HEK293 (cell line): ENCODE measurements around the gene UGGT2.

Experiments
- CTCF ChIA-PET: fragments of 350-600 bp; formaldehyde crosslinking; extraction: SDS; loops from one replicate; lab custom pipeline; 2021; ENCODE audit warnings: antibody characterized with exemption; lab: Yijun Ruan, JAX
- POLR2A ChIA-PET: fragments of 300-600 bp; formaldehyde crosslinking; extraction: SDS; loops from one replicate; lab custom pipeline; 2020; ENCODE audit warnings: antibody characterized with exemption, inconsistent platforms; lab: Yijun Ruan, JAX
- H3K27ac ChIP-seq: fragments of 200-500 bp; sonication (Bioruptor generic); 2 replicates; pipeline ENCODE4 v1.5.1; 2014; ENCODE audit warnings: low read depth, low read length, control low read depth, inconsistent platforms; ENCODE audit errors: extremely low read depth
- H3K36me3 ChIP-seq, 2 experiments: fragments of 200-500 bp in 1 of 2; sonication (Bioruptor generic) in 1 of 2; 1 replicate in 1 of 2; 2 replicates in 1 of 2; pipeline ENCODE4 v1.5.1; 2014 to 2017; ENCODE audit warnings: inconsistent platforms in 2 of 2, low read length in 2 of 2; ENCODE audit not compliant: control insufficient read depth in 2 of 2, insufficient read depth in 1 of 2
- H3K4me1 ChIP-seq: fragments of 200-500 bp; sonication (Bioruptor generic); 2 replicates; pipeline ENCODE4 v1.5.1; 2014; ENCODE audit warnings: mild to moderate bottlenecking, low read length, inconsistent platforms; ENCODE audit not compliant: control insufficient read depth, insufficient read depth
- H3K4me3 ChIP-seq: 2 replicates; pipeline ENCODE4 v1.5.1; 2011; ENCODE audit warnings: low read depth, mild to moderate bottlenecking, control low read depth, low read length, moderate library complexity
- H3K9me3 ChIP-seq: fragments of 200-500 bp; sonication (Bioruptor generic); 2 replicates; pipeline ENCODE4 v1.5.1; 2014; ENCODE audit warnings: low read depth, low read length, inconsistent platforms; ENCODE audit not compliant: control insufficient read depth, insufficient read depth
- CTCF ChIP-seq: fragments of 450-650 bp; formaldehyde crosslinking; IDR thresholded peaks from 2 replicates; pipeline ENCODE4 v1.5.1; 2016; ENCODE audit warnings: missing biosample characterization, missing genetic modification characterization
- HIC1 ChIP-seq: fragments of 450-650 bp; formaldehyde crosslinking; IDR thresholded peaks from 2 replicates; pipeline ENCODE4 v1.5.1; 2016; ENCODE audit warnings: missing biosample characterization, missing genetic modification characterization
- YY1 ChIP-seq: fragments of 450-650 bp; formaldehyde crosslinking; IDR thresholded peaks from 2 replicates; pipeline ENCODE4 v1.5.1; 2018; ENCODE audit warnings: missing biosample characterization, missing genetic modification characterization
- ZBTB1 ChIP-seq: fragments of 450-650 bp; formaldehyde crosslinking; IDR thresholded peaks from 2 replicates; pipeline ENCODE4 v1.5.1; 2016; ENCODE audit warnings: missing biosample characterization, missing genetic modification characterization
- ZBTB10 ChIP-seq: fragments of 450-650 bp; formaldehyde crosslinking; IDR thresholded peaks from 2 replicates; pipeline ENCODE4 v1.5.1; 2016; ENCODE audit warnings: missing biosample characterization, missing genetic modification characterization
- ZFP41 ChIP-seq: fragments of 450-650 bp; formaldehyde crosslinking; IDR thresholded peaks from 2 replicates; pipeline ENCODE4 v1.5.1; 2016; ENCODE audit warnings: missing biosample characterization, missing genetic modification characterization, borderline replicate concordance
- ZNF121 ChIP-seq: fragments of 450-650 bp; formaldehyde crosslinking; IDR thresholded peaks from 2 replicates; pipeline ENCODE4 v1.5.1; 2016; ENCODE audit warnings: missing biosample characterization, missing genetic modification characterization
- ZNF146 ChIP-seq: fragments of 450-650 bp; formaldehyde crosslinking; IDR thresholded peaks from 2 replicates; pipeline ENCODE4 v1.5.1; 2016; ENCODE audit warnings: missing biosample characterization, missing genetic modification characterization
- ZNF148 ChIP-seq: fragments of 450-650 bp; formaldehyde crosslinking; IDR thresholded peaks from 2 replicates; pipeline ENCODE4 v1.5.0; 2017; ENCODE audit warnings: missing biosample characterization, missing genetic modification characterization, borderline replicate concordance
- ZNF155 ChIP-seq: fragments of 450-650 bp; formaldehyde crosslinking; IDR thresholded peaks from 2 replicates; pipeline ENCODE4 v1.5.1; 2016; ENCODE audit warnings: missing biosample characterization, missing genetic modification characterization
- ZNF223 ChIP-seq: fragments of 450-650 bp; formaldehyde crosslinking; IDR thresholded peaks from 2 replicates; pipeline ENCODE4 v1.5.1; 2016; ENCODE audit warnings: missing biosample characterization, missing genetic modification characterization
- ZNF354C ChIP-seq: fragments of 450-650 bp; formaldehyde crosslinking; IDR thresholded peaks from 2 replicates; pipeline ENCODE4 v1.5.1; 2016; ENCODE audit warnings: missing biosample characterization, missing genetic modification characterization, low read depth, borderline replicate concordance
- ZNF426 ChIP-seq: fragments of 450-650 bp; formaldehyde crosslinking; IDR thresholded peaks from 2 replicates; pipeline ENCODE4 v1.5.1; 2017; ENCODE audit warnings: missing biosample characterization, missing genetic modification characterization, mild to moderate bottlenecking, inconsistent platforms, moderate library complexity
- ZNF544 ChIP-seq: fragments of 450-650 bp; formaldehyde crosslinking; IDR thresholded peaks from 2 replicates; pipeline ENCODE4 v1.5.0; 2017; ENCODE audit warnings: missing biosample characterization, missing genetic modification characterization
- ZNF621 ChIP-seq: fragments of 450-650 bp; formaldehyde crosslinking; IDR thresholded peaks from 2 replicates; pipeline ENCODE4 v1.5.1; 2017; ENCODE audit warnings: missing biosample characterization, missing genetic modification characterization
- ZNF623 ChIP-seq: fragments of 450-650 bp; formaldehyde crosslinking; IDR thresholded peaks from 2 replicates; pipeline ENCODE4 v1.5.1; 2016; ENCODE audit warnings: missing biosample characterization, missing genetic modification characterization
- ZNF670 ChIP-seq: fragments of 450-650 bp; formaldehyde crosslinking; IDR thresholded peaks from 2 replicates; pipeline ENCODE4 v1.5.1; 2016; ENCODE audit warnings: missing biosample characterization, missing genetic modification characterization, low read depth
- ZNF704 ChIP-seq: fragments of 450-650 bp; formaldehyde crosslinking; IDR thresholded peaks from 2 replicates; pipeline ENCODE4 v1.5.1; 2016; ENCODE audit warnings: missing biosample characterization, missing genetic modification characterization
- ZSCAN4 ChIP-seq: fragments of 450-650 bp; formaldehyde crosslinking; IDR thresholded peaks from 2 replicates; pipeline ENCODE4 v1.5.1; 2017; ENCODE audit warnings: missing biosample characterization, missing genetic modification characterization

The UGGT2 gene

GRCh38 chr13:96003304-96003703 is 49.9 kb downstream of the UGGT2 start:
- no peak for TF ChIP-seq YY1 (tag by site-specific recombination)
- no peak for TF ChIP-seq ZNF354C (tag by site-specific recombination)
- TF ChIP-seq ZNF121 (tag by site-specific recombination): no peak
- no peak for TF ChIP-seq ZNF621 (tag by site-specific recombination)
- no peak for TF ChIP-seq ZSCAN4 (tag by site-specific recombination)
- no peak for TF ChIP-seq ZBTB1 (tag by site-specific recombination)
- CTCF ChIA-PET: interaction anchor here (0.7 to 0.9 kb wide), 4 partner anchors 16 to 130 kb away, joined by 3 read pairs; no protein-coding TSS in a partner anchor

GRCh38 chr13:96002322-96003131 is 50.7 kb downstream of the UGGT2 start:
- Histone ChIP-seq H3K9me3 (no peaks in the 10 kb centered on the region), H3K36me3 (no peaks in the 10 kb centered on the region), H3K4me3 (no peak overlapping the region), H3K27ac (no peak overlapping the region), H3K4me1 (no peaks in the 10 kb centered on the region)
- POLR2A ChIA-PET: interaction anchor here (1.2 kb wide), 1 partner anchor 51 kb away, joined by 3 read pairs; the partner anchor contains the start of gene UGGT2
- CTCF ChIA-PET: interaction anchor here (0.8 kb wide), 1 partner anchor 20 kb away, joined by 3 read pairs; no protein-coding TSS in a partner anchor
- TF ChIP-seq ZNF155 (tag by site-specific recombination) (no peak), ZBTB10 (tag by site-specific recombination) (no peak), ZNF670 (tag by site-specific recombination) (no peak), ZNF704 (tag by site-specific recombination) (no peak), ZNF146 (tag by site-specific recombination) (no peak), ZNF426 (no peak), HIC1 (tag by site-specific recombination) (no peak), ZNF148 (tag by site-specific recombination) (no peak), ZNF223 (no peak), CTCF (tag by site-specific recombination) (no peak), ZFP41 (tag by site-specific recombination) (no peak), ZNF544 (tag by site-specific recombination) (no peak), ZNF623 (no peak)

More at GRCh38 chr13:96003304-96003703, 49.9 kb downstream of the UGGT2 start:
- Histone ChIP-seq H3K4me3 (no peak overlapping the region), H3K36me3 (no peaks in the 10 kb centered on the region), H3K4me1 (no peaks in the 10 kb centered on the region), H3K27ac (no peak overlapping the region), H3K9me3 (no peaks in the 10 kb centered on the region)
- POLR2A ChIA-PET: interaction anchor here (0.7 kb wide), 1 partner anchor 40 kb away, joined by 4 read pairs; no protein-coding TSS in a partner anchor
